Measurements from ENCODE around the gene HSFY2.
"Not testable (repeated sequence)": the region's sequence is repeated elsewhere in the genome, so short reads cannot be mapped to it uniquely, and the experiment has no call there.

The HSFY2 gene, protein sequence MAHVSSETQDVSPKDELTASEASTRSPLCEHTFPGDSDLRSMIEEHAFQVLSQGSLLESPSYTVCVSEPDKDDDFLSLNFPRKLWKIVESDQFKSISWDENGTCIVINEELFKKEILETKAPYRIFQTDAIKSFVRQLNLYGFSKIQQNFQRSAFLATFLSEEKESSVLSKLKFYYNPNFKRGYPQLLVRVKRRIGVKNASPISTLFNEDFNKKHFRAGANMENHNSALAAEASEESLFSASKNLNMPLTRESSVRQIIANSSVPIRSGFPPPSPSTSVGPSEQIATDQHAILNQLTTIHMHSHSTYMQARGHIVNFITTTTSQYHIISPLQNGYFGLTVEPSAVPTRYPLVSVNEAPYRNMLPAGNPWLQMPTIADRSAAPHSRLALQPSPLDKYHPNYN
- total RNA-seq, result 0 reads per million in 3 donors

DNA sequence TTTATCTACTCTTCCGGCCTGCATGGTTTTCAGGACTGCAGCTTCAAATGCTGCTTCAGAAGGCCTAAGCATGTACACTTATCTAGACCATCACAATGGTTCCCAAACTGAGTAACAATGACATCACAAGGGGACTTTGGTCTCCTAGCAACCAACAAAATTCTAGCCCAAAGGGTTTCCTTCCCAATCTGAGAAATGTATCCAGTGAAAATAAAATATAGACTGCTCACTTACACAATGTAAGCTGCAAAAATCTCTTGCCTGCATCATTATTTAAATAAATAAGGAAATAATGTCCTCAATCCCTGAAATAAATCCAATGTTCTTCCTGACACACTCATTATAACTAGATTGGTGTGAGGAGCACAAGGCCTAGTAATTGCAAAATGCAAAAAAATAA, at the start of gene HSFY2:
Gene HSFY2, minus strand, starts transcription at position 101 of the 400 bp plus-strand sequence. CDS start 117 bp downstream, outside the sequence.
- H3K36me3 ChIP-seq (ENCODE audit: control insufficient read depth, insufficient read depth, low read length); DNase-seq; H3K4me1 ChIP-seq (ENCODE audit: control insufficient read depth, insufficient read depth, low read length, poor library complexity, severe bottlenecking); H3K27ac ChIP-seq (ENCODE audit: insufficient read depth, low read length, poor library complexity, severe bottlenecking); H3K4me3 ChIP-seq (ENCODE audit: insufficient read depth, low read depth, low read length, poor library complexity, severe bottlenecking); H3K9me3 ChIP-seq (ENCODE audit: control insufficient read depth, low read length); H3K27me3 ChIP-seq (replicated peaks; ENCODE audit: control insufficient read depth, insufficient read depth, low read length, poor library complexity, severe bottlenecking): not testable (repeated sequence)

DNA sequence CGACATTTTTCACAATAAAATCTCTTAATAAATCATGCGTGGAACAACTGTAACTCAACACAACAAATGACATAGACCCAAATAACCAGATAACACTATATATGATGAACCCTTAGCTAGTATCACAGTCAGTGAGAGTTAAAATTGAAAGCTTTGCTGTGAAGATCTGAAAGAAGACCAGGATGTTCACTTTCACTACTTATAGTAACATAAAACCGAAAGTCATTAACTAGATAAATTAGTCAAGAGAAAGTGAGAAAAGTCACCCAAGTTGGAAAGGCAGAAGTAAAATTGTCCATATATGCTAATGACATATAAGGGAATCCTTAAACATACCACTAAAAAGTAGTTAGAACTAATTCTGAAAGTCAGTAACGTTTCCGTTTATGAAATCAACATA, 42.2 kb upstream of the HSFY2 start:
- DNase-seq; H3K4me3 ChIP-seq (ENCODE audit: insufficient read depth, low read depth, low read length, poor library complexity, severe bottlenecking); H3K27me3 ChIP-seq (replicated peaks; ENCODE audit: control insufficient read depth, insufficient read depth, low read length, poor library complexity, severe bottlenecking); H3K4me1 ChIP-seq (ENCODE audit: control insufficient read depth, insufficient read depth, low read length, poor library complexity, severe bottlenecking); H3K36me3 ChIP-seq (ENCODE audit: control insufficient read depth, insufficient read depth, low read length); H3K9me3 ChIP-seq (ENCODE audit: control insufficient read depth, low read length); H3K27ac ChIP-seq (ENCODE audit: insufficient read depth, low read length, poor library complexity, severe bottlenecking): not testable (repeated sequence)

DNA sequence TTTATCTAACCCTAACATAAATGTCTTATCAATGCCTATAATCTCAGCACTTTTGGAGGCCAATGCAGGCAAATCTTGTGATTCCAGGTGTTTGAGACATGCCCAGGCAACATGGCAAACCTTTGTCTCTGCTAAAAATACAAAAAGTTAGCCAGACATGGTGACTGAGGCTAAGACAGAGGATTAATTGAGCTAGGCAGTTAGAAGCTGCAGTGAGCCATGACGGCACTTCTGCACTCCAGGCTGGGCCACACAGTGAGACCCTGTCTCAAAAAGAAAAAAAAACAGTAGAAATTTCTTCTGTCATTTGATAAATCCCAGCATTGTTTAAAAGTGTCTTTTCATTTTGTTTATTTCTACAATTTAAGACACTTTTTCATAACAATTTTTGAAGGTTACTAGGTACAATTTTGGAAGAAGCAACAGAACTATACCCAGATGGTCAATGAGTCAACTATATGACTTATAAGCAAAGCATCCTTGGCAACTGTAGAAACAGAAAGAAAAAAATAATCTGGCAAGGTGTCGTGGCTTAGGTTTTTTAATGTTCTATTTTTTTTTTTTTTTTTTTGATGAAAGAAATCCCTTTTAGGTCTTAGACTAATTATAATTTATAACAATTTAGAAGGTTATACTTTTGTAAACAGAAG, 15.3 kb upstream of the HSFY2 start:
- not testable (repeated sequence) for H3K9me3 ChIP-seq (ENCODE audit: control insufficient read depth, low read length); H3K27me3 ChIP-seq (replicated peaks; ENCODE audit: control insufficient read depth, insufficient read depth, low read length, poor library complexity, severe bottlenecking); H3K4me1 ChIP-seq (ENCODE audit: control insufficient read depth, insufficient read depth, low read length, poor library complexity, severe bottlenecking); H3K4me3 ChIP-seq (ENCODE audit: insufficient read depth, low read depth, low read length, poor library complexity, severe bottlenecking); H3K27ac ChIP-seq (ENCODE audit: insufficient read depth, low read length, poor library complexity, severe bottlenecking); DNase-seq; H3K36me3 ChIP-seq (ENCODE audit: control insufficient read depth, insufficient read depth, low read length)

DNA sequence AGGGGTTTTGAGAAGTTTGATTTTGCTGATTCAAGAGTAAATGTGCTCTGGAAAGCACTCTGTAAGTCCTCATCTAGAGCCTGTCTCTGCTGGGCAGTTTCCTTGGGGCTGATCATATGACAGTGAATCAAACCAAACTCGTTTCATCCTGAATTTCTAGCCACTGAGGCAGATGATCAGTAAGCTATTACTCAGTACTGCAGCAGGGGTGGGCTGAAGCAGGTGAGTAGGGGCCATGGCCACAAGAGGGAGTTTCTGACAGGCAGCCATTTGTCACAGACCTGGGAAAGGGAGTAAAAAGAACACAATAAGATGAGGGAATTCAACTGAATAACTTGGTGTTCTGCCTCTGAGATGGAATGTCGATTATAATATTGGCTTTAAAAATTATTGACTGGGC, 19.5 kb downstream of the HSFY2 start:
- not testable (repeated sequence) for H3K27ac ChIP-seq (ENCODE audit: insufficient read depth, low read length, poor library complexity, severe bottlenecking); H3K36me3 ChIP-seq (ENCODE audit: control insufficient read depth, insufficient read depth, low read length); H3K4me1 ChIP-seq (ENCODE audit: control insufficient read depth, insufficient read depth, low read length, poor library complexity, severe bottlenecking); DNase-seq; H3K4me3 ChIP-seq (ENCODE audit: insufficient read depth, low read depth, low read length, poor library complexity, severe bottlenecking); H3K27me3 ChIP-seq (replicated peaks; ENCODE audit: control insufficient read depth, insufficient read depth, low read length, poor library complexity, severe bottlenecking); H3K9me3 ChIP-seq (ENCODE audit: control insufficient read depth, low read length)

DNA sequence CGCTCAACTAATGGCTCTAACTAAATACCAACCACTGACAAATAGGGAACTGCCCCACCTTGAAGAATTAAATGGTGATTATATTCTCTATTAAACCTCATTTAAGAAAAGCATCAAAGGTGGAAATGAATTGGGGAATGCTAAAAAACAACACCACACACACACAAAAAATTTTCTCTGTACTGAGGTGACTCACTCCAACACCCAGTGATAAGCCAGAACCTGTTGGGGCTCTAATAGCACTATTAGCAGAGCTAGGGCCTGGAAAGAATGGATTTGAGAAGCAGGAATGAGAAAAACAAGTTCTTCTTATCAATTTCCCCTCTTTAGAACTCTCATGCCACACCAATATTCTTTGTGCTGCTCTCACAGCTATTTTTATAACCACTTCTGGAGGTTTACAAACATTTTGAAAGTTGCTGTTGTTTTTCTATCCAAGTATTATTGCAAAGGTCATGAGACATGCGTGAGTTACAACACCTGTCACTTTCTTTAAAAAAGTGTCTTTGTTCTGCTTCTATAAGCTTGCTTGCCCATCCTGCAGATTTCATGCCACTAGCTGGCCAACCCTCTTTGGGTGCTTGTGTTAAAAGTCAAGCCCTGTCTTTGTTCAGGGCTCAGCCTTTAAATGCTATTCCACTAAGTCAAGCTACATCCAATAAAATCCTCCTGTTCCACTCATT, 20.3 kb downstream of the HSFY2 start:
- not testable (repeated sequence) for DNase-seq; H3K36me3 ChIP-seq (ENCODE audit: control insufficient read depth, insufficient read depth, low read length); H3K4me3 ChIP-seq (ENCODE audit: insufficient read depth, low read depth, low read length, poor library complexity, severe bottlenecking); H3K9me3 ChIP-seq (ENCODE audit: control insufficient read depth, low read length); H3K27ac ChIP-seq (ENCODE audit: insufficient read depth, low read length, poor library complexity, severe bottlenecking); H3K4me1 ChIP-seq (ENCODE audit: control insufficient read depth, insufficient read depth, low read length, poor library complexity, severe bottlenecking); H3K27me3 ChIP-seq (replicated peaks; ENCODE audit: control insufficient read depth, insufficient read depth, low read length, poor library complexity, severe bottlenecking)

DNA sequence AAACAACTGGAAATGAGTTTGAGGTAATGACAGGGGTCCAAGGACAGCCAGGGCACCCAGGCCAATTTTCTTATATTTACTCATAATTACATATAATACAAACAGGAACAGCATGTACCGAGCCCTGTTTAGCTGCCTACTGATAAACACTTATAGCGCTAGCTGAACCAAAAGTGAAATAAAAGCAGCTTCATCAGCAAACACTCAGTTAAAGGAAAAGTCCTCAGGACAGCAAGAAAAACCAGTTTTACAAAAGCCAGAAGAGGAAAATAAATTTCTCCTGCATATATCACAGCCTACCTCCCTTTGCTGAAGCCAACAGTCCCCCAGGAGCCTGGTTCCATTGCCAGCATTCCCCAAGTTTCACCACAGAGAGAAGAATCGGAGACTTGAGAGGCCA, 49.8 kb downstream of the HSFY2 start:
- H3K4me1 ChIP-seq (ENCODE audit: control insufficient read depth, insufficient read depth, low read length, poor library complexity, severe bottlenecking); H3K4me3 ChIP-seq (ENCODE audit: insufficient read depth, low read depth, low read length, poor library complexity, severe bottlenecking); H3K27me3 ChIP-seq (replicated peaks; ENCODE audit: control insufficient read depth, insufficient read depth, low read length, poor library complexity, severe bottlenecking); H3K36me3 ChIP-seq (ENCODE audit: control insufficient read depth, insufficient read depth, low read length); H3K27ac ChIP-seq (ENCODE audit: insufficient read depth, low read length, poor library complexity, severe bottlenecking); H3K9me3 ChIP-seq (ENCODE audit: control insufficient read depth, low read length); DNase-seq: not testable (repeated sequence)

Measured in effector memory CD4-positive, alpha-beta T cell (primary cell).